CD4-positive, alpha-beta T cell treated with Interleukin-6 at 100 ng/mL for 8 hours (primary cell): ENCODE results near the gene DNAAF5.

ENCODE experiments used
- DNase-seq: peaks from one replicate; pipeline ENCODE4 v3.0.0-alpha.2; 2020; ENCODE audit warnings: mixed read lengths, low spot score

The DNAAF5 gene

GRCh38 chr7:726084-726853, at the start of gene DNAAF5:
DNAAF5 (plus strand) TSS chr7:726699; CDS start chr7:726721, 22 bp downstream.
- DNase-seq = peak; percentile 83

GRCh38 chr7:676972-677385, 49.5 kb upstream of the DNAAF5 start:
- no peak for DNase-seq

GRCh38 chr7:680411-681127, 45.9 kb upstream of the DNAAF5 start:
- DNase-seq = no peak

GRCh38 chr7:681551-682307, 44.8 kb upstream of the DNAAF5 start:
- no peak for DNase-seq

- no peak for DNase-seq
Observed at GRCh38 chr7:682810-683209, 43.7 kb upstream of the DNAAF5 start.

- DNase-seq = no peak
Observed at GRCh38 chr7:683526-684205, 42.8 kb upstream of the DNAAF5 start.

- no peak for DNase-seq
Observed at GRCh38 chr7:684416-684815, 42.1 kb upstream of the DNAAF5 start.

- no peak for DNase-seq
Observed at GRCh38 chr7:685540-685939, 41.0 kb upstream of the DNAAF5 start.

- DNase-seq = no peak
Observed at GRCh38 chr7:690478-691360, 35.8 kb upstream of the DNAAF5 start.

GRCh38 chr7:691361-692045, 35.0 kb upstream of the DNAAF5 start:
- DNase-seq = no peak

GRCh38 chr7:693280-693679, 33.2 kb upstream of the DNAAF5 start:
- no peak for DNase-seq

- DNase-seq = no peak
Observed at GRCh38 chr7:696426-696811, 30.1 kb upstream of the DNAAF5 start.

GRCh38 chr7:696812-697551, 29.5 kb upstream of the DNAAF5 start:
- DNase-seq = no peak

GRCh38 chr7:698515-699475, 27.7 kb upstream of the DNAAF5 start:
- DNase-seq = no peak

- no peak for DNase-seq
Observed at GRCh38 chr7:699476-700170, 26.9 kb upstream of the DNAAF5 start.

- no peak for DNase-seq
Observed at GRCh38 chr7:701086-701671, 25.3 kb upstream of the DNAAF5 start.

- no peak for DNase-seq
Observed at GRCh38 chr7:703049-703448, 23.4 kb upstream of the DNAAF5 start.

GRCh38 chr7:706721-707120, 19.8 kb upstream of the DNAAF5 start:
- DNase-seq = no peak
